HS-27A (cell line): Measurements from ENCODE around the gene ZNF30.
"Not testable (repeated sequence)": the region's sequence is repeated elsewhere in the genome, so short reads cannot be mapped to it uniquely, and the experiment has no call there.

Experiments
- DNase-seq: peaks from one replicate; pipeline ENCODE4 v3.0.0-alpha.2; 2012; ENCODE audit warnings: low read depth, missing footprints

Gene ZNF30

GRCh38 chr19:34985249-34986022 is 58.7 kb downstream of the ZNF30 start:
- DNase-seq: no peak

GRCh38 chr19:34988119-34988518 is 61.4 kb downstream of the ZNF30 start:
- no peak for DNase-seq

- DNase-seq: no peak
Observed at GRCh38 chr19:34989298-34989697, 62.6 kb downstream of the ZNF30 start.

- no peak for DNase-seq
Observed at GRCh38 chr19:34990578-34991192, 64.0 kb downstream of the ZNF30 start.

- DNase-seq: no peak
Observed at GRCh38 chr19:34991542-34992333, 65.0 kb downstream of the ZNF30 start.

GRCh38 chr19:34992582-34992981 is 65.9 kb downstream of the ZNF30 start:
- not testable (repeated sequence) for DNase-seq

- no peak for DNase-seq
Observed at GRCh38 chr19:34994286-34994642, 67.6 kb downstream of the ZNF30 start.
